HG03378 (cell line): ENCODE measurements around the gene LARP7.
"Not testable (repeated sequence)": the region's sequence is repeated elsewhere in the genome, so short reads cannot be mapped to it uniquely, and the experiment has no call there.

Experiments used
- ATAC-seq: cut with Tn5 transposase; IDR thresholded peaks from one replicate; pipeline ENCODE4 v1.9.1; 2021; ENCODE audit warnings: mild to moderate bottlenecking, moderate library complexity; ENCODE audit not compliant: unreplicated experiment

Gene LARP7

GRCh38 chr4:112636688-112637551, at the start of gene LARP7, which contains the start of gene ZGRF1:
Gene LARP7, plus strand, starts transcription at chr4:112637143. Its CDS starts 7,527 bp downstream, at chr4:112644670.
Gene ZGRF1, minus strand, starts transcription at chr4:112636909. Its CDS starts 3,733 bp downstream, at chr4:112633176.
- ATAC-seq: peak; percentile 77

GRCh38 chr4:112589206-112589605, 47.7 kb upstream of the LARP7 start:
- ATAC-seq: no peak

DNA sequence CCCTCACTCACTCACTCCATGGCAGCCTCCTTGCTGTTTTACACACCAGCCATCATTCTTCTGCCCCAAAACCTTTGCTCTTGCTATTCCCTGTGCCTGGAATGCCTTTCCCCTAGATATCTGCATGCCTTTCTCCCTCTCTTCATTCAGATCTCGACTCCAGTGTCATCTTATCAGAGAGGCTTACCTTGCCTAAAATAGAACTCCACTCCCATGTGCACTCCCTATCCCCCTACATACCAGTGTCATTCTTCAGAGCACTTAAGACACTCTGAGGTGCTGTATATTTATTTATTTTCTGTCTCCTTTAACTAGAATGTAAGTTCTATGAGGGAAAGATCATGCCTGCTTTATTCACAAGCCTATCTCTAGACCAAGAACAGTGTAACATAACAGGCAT, 45.4 kb upstream of the LARP7 start:
- ATAC-seq: no peak

GRCh38 chr4:112592717-112593116, 44.2 kb upstream of the LARP7 start:
- no peak for ATAC-seq

- ATAC-seq: peak; percentile 77
Observed at GRCh38 chr4:112593438-112594133, 43.4 kb upstream of the LARP7 start.

GRCh38 chr4:112594993-112595392, 42.0 kb upstream of the LARP7 start:
- ATAC-seq: no peak

DNA sequence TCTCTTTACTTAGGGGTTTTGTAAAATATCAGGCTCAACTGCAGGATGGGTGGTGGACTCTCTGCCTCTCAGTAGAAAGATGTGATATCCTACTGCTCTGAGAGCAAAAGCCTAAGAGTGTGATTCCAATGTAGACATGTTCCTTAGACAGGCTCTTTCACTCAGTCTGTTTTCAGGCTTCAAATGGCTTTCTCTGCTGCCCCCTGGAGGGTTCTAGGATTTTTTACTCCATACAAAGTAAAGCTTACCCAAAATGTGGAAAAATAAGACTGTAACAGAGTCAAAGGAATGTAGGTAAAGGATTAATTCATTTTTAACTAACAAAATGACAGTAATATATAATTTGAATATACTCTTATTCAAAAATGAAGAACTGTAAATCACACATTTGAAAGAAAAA, 32.4 kb upstream of the LARP7 start:
- peak; percentile 84 for ATAC-seq

GRCh38 chr4:112612814-112613213, 24.1 kb upstream of the LARP7 start:
- ATAC-seq: not testable (repeated sequence)

GRCh38 chr4:112616984-112617383, 20.0 kb upstream of the LARP7 start:
- no peak for ATAC-seq

DNA sequence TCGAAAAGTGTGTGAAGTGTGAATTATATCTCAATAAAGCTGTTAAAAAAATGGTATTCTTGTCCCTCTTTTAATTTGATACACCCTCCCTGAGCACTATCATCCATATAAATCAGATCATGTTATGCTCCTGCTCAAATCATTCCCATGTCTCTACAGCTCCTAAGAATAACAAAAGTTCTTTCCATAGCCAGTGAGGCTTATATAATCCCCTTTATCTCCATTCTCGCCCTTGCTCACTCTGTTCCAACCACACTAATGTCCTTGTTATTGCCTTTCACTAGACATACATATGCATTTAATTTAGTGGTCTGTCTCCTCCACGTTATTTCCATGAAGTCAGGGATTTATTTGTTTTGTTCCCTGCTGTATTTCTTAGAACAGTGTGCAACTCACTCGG, 10.7 kb upstream of the LARP7 start:
- ATAC-seq: no peak

DNA sequence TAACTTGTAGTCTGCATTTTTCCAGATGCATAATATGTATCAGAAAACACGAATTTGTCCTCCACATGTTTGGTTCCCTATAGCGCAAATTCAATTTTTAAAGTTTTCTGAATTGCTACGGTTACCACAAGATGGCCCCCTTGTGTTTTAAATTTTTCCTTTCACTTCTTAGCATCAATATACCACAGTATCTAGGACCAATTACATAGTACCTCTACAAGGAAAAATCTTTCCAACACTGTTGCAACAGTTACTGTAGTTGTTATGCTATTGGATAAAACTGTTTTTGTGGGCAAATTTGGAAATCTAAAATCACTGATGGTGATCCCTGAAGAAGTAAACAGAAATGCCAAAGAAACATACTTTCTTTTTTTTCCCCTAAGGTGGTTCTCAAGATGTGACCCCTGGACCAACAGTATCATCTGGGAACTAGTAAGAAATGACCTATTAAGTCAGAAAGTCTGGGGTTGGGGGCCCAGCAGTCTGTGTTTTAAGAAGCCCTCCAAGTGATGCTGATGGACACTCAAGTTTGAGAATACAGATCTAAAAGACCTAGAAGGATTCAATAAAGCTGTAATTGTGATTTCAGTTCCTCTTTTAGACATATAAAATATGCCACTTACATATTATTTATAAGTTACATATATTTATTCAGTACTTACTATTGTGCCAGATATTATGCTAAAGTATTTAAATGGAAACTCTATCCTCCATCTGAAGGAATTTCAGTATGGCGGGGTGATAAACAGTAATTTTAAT, 3.3 kb upstream of the LARP7 start:
- peak; percentile 18 for ATAC-seq

DNA sequence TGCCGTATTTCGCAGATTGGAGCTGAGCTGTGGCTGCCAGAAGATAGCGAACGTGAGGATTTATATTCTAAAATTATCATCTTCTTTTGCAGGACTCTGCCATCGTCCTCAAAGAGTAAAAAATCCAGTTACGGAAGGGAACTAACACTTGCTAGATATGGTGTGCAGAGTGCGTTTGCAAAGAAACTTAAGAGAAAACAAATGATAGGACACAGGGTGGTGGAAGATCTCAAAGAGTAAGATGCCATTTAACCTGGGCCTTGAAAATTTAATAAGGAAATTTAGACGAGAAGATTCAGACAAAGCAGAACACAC, 566 bp downstream of the LARP7 start:
- peak; percentile 3 for ATAC-seq

DNA sequence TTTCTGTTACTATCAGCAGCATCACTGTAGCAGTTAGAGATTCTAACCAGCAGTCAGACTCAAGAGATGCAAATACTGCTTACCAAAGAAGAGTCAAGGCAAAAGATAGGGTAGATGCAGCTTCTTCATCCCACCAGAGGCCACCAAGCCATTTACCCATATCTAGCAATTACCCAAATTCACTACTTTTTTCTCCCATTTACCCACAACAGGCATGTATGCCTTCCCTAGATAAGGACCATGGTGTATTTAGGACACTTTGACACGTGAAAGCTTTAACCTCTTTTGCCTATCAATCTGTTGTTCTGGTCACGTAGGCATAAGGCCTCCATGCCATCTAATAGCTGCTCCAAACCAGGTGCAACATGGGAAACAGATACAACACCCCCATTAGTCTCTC, 5.6 kb downstream of the LARP7 start:
- ATAC-seq: no peak

- not testable (repeated sequence) for ATAC-seq
Observed at GRCh38 chr4:112644595-112645535, 7.9 kb downstream of the LARP7 start.

GRCh38 chr4:112645541-112646329, 8.8 kb downstream of the LARP7 start:
- no peak for ATAC-seq

DNA sequence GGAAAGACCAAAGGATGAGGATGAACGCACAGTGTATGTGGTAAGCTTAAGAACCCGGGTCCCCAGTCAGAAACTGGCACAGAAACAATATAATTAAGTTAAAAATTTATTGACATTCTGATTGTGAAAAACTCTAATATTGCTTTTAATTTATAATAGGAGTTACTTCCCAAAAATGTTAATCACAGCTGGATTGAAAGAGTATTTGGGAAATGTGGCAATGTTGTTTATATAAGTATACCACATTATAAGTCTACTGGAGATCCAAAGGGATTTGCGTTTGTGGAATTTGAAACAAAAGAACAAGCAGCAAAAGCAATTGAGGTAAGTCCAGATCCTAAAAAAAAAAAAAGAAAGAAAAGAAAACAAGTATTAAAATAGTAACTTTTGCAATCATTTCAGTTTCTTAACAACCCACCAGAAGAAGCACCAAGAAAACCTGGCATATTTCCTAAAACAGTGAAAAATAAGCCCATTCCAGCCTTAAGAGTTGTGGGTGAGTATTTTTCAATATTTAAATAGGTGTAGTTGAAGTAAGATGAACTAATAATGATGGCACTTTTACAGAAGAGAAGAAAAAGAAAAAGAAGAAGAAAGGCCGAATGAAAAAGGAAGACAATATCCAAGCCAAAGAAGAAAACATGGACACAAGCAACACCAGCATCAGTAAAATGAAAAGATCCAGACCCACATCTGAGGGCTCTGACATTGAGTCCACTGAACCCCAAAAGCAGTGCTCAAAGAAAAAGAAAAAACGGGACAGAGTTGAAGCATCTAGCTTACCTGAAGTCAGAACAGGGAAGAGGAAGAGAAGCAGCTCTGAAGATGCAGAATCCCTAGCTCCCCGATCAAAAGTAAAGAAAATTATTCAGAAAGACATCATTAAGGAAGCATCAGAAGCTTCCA, 9.9 kb downstream of the LARP7 start:
- ATAC-seq: no peak

- no peak for ATAC-seq
Observed at GRCh38 chr4:112647785-112648184, 10.8 kb downstream of the LARP7 start.

- ATAC-seq: no peak
Observed at GRCh38 chr4:112648263-112649054, 11.5 kb downstream of the LARP7 start.
